HG02571 (cell line): Measurements from ENCODE around the gene REC8.

ENCODE experiments used
- ATAC-seq: cut with Tn5 transposase; IDR thresholded peaks from one replicate; pipeline ENCODE4 v1.9.1; 2021; ENCODE audit warnings: mild to moderate bottlenecking, moderate library complexity; ENCODE audit not compliant: unreplicated experiment

Gene REC8

GRCh38 chr14:24137529-24138395 lies 34.1 kb upstream of the REC8 start:
- no peak for ATAC-seq

- no peak for ATAC-seq
Measured at GRCh38 chr14:24138396-24139271, 33.2 kb upstream of the REC8 start.

- no peak for ATAC-seq
Measured at GRCh38 chr14:24139272-24139934, 32.5 kb upstream of the REC8 start.

GRCh38 chr14:24141097-24141880 lies 30.6 kb upstream of the REC8 start, which contains the start of gene EMC9:
Gene EMC9 (minus strand): TSS chr14:24141591. CDS start chr14:24141304, 287 bp downstream.
- peak; percentile 81 for ATAC-seq

- no peak for ATAC-seq
Measured at GRCh38 chr14:24143511-24143910, 28.4 kb upstream of the REC8 start.

GRCh38 chr14:24144451-24144850 lies 27.4 kb upstream of the REC8 start:
- ATAC-seq: no peak

- no peak for ATAC-seq
Measured at GRCh38 chr14:24145219-24145618, 26.7 kb upstream of the REC8 start.

- no peak for ATAC-seq
Measured at GRCh38 chr14:24145690-24146452, 26.0 kb upstream of the REC8 start.

- peak; percentile 66 for ATAC-seq
Measured at GRCh38 chr14:24146453-24146977, 25.4 kb upstream of the REC8 start, which contains the start of gene PSME2. Gene PSME2 (minus strand): TSS chr14:24146610. CDS start chr14:24146581, 29 bp downstream.

- ATAC-seq: peak; percentile 74
Measured at GRCh38 chr14:24146978-24147760, 24.7 kb upstream of the REC8 start, which contains the start of gene RNF31. Gene RNF31 (plus strand): TSS chr14:24147498. CDS start chr14:24147699, 201 bp downstream.

GRCh38 chr14:24147761-24148428 lies 24.0 kb upstream of the REC8 start:
- no peak for ATAC-seq

GRCh38 chr14:24149302-24149969 lies 22.4 kb upstream of the REC8 start:
- ATAC-seq: no peak

- ATAC-seq: no peak
Measured at GRCh38 chr14:24150061-24150460, 21.8 kb upstream of the REC8 start.

- no peak for ATAC-seq
Measured at GRCh38 chr14:24150567-24150966, 21.3 kb upstream of the REC8 start.

GRCh38 chr14:24150993-24151392 lies 20.9 kb upstream of the REC8 start:
- ATAC-seq: no peak

GRCh38 chr14:24151404-24152080 lies 20.3 kb upstream of the REC8 start:
- ATAC-seq: no peak

- ATAC-seq: no peak
Measured at GRCh38 chr14:24155100-24155499, 16.8 kb upstream of the REC8 start.
